HG03439 (cell line): ENCODE measurements around the gene EEF2.
"Not testable (repeated sequence)": the region's sequence is repeated elsewhere in the genome, so short reads cannot be mapped to it uniquely, and the experiment has no call there.

ENCODE experiments used
- ATAC-seq: cut with Tn5 transposase; IDR thresholded peaks from one replicate; pipeline ENCODE4 v1.9.1; 2021; ENCODE audit warnings: mild to moderate bottlenecking, moderate library complexity; ENCODE audit not compliant: unreplicated experiment

EEF2 gene

GRCh38 chr19:4015705-4016402 is 30.6 kb upstream of the EEF2 start:
- no peak for ATAC-seq

DNA sequence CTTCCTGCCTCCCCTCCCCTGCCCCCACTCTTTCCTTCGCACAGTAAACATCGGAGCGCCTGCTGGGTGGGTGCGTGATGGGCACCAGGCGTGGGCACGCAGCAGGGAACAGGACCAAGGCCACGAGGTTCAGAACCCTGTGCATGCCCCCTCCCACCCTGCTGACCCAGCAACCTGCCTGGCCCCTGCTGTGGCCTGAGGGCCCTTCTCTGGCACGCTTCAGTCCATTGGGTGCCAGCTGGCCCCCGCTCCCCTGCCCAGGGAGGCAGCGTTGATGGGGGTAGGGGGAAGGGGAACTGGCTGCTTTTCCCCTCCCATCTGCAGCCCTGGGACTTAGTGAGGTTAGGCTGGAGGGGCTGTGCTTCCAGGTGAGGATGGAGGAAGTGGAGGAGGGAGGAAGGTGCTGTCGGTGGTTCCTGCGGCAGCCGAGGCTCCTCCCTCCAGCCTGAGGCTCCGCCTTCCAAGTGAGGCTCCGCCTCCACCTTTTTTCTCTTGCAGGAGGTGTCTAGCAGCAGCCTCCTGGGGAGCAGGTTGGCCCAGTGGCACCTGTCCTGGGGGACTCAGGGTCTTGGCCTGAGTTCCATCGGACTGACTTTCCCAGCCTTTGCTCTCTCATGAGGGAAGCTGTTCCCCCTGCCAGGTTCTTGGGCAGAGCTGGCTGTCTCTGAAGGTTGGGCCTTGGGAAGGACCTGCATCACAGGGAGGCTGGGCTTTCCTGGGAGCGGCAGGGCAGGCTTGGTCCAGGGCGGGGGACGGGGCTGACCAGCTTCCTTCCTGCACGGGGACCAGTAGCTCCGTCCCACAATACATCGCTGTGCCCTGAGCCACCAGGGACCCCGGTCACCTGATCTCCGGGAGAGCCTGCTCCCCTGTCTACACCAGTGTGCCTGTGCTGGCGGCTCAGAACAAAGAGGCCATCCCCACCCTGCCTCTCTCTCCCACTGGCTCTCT is 29.6 kb upstream of the EEF2 start:
- ATAC-seq: no peak

DNA sequence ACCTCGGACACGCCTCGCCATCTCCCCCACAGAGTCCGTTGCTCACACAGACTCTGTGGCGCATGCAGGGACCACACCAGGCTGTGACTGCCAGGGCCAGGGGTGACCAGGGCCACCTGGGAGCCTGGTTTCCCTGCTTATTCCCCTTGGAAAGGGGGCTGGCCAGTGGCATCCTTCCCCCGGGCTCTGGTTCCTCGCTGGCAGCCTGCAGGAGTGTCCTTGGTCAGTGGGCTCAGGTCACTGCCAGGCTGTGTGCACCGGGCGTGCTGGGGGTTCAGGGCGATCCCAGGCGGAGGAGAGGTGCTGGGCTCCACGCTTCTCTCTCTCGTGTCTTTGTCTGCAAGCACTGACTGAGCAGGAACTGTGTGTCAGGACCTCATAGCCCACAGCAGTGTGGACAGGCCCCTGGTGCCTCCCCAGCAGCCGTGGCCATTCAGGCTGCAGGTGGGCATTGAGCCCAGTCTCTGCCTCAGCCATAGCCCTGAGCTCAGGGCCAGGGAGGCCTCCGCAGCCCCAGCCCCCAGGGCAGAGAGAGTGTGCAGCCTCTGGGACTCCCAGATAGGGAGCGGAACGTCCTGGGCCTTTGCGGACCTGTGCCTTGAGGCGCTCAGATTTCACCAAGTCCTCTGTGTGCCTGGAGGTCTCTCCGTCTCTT is 28.8 kb upstream of the EEF2 start:
- no peak for ATAC-seq

- ATAC-seq: no peak
Measured at GRCh38 chr19:4012975-4013634, 27.8 kb upstream of the EEF2 start.

DNA sequence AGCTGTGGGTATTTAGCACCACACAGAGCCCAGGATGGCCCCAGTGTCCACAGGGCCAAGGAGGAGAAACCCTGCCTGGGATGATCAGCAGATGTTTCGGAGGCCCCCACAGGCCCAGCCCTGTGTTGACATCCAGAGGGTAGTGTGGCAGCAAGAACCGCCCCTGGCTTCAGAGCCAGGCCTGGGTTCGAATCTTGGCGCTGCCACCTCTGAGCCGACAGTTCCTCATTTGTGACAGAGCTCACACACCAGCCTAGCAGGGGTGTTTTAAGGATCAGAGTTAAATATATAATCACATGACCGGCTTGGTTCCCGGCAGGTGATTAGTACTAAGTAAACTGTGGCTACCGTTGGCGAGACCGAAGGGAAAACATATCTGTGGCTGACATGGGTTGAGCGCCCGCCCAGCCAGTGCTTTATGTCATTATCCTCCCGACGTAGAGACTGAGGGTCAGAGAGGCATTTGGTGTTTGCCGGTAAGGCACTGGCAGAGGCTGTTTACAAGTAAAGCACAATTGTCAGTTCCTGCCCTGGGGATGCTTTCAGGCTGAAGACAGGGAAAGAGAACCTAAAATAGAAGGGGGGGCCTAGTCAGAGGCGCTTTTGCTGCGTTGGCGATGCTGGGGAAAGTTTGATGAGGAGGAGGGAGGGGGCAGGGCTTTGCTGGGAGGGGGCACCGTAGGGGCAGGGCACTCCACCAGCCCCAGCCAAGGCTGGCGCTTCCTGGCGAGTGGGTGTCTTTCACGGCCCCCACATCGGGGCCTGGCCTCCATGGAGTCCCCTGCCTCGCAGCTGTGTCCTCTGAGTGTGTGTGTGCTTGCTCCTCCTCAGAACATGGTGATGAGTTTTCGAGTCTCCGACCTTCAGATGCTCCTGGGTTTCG is 27.1 kb upstream of the EEF2 start:
- ATAC-seq: no peak

DNA sequence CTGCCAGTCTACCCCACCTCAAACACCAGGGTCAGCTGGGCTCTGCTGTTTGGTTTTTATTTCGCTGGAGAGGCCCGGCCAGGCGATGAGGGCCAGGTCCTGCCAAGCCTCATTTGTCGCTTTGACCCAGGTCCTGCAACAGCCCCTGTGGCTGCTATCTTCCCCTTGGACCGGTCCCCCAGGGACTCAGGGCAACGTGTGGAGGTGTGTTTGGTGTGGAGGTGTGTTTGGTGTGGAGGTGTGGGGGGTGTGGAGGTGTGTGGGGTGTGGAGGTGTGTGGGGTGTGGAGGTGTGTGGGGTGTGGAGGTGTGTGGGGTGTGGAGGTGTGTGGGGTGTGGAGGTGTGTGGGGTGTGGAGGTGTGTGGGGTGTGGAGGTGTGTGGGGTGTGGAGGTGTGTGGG is 26.2 kb upstream of the EEF2 start:
- ATAC-seq: not testable (repeated sequence)

DNA sequence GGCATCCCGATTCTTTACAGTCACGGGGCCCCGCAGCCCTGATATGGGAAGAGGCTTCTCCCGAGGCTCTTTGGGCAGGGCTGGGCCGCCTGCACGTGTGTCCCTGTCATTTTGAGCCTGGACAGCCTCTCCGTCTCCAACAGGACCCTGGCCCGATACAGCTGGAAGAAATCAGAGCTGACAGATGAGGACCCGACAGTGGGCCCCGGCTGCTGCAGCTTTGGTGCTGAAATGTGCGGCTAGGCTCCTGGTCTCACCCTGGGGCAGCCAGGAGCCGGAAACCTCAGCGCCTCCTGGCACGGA is 25.5 kb upstream of the EEF2 start:
- no peak for ATAC-seq

GRCh38 chr19:4009990-4010807 is 24.9 kb upstream of the EEF2 start:
- ATAC-seq: no peak

- peak; percentile 6 for ATAC-seq
Measured at GRCh38 chr19:4007836-4008539, 22.7 kb upstream of the EEF2 start.

DNA sequence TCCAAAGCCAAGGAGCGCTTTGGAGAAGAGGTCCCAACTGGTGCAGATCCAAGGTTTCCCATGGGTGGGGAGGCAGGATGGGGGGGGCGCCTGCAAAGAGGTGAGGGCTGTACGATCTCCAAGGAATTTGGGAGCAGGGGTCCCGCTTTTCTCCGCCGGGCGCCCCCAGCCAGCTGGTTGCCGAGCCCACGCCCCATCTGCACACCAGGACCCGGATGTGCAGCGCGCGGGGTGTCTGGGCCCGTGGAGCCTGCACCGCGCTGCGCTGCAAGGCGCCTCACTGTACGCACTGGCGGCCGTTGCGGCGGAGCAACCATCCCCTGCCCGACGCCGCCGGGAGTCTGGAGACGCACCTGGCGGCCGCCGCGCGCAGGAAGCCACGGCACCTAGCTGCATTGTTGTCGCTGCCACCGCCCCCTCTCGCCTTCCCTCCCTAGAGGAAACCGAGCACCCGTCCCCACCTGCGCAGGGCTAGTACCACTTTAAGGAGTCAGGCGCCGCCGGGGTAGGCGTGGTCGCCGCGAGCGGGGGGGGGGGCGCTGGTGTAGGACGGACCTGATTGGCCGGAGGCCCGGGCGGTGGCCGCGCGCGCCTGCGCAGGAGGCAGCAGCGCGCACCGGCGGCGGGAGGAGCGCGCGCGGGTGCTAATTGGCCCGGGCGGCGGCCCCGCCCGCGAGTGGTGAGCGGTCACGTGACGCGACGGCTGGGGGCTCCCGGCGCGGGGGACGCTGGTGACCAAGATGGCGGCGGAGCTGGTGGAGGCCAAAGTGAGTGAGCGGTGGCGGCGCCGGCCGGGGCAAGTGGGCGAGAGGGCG is 22.0 kb upstream of the EEF2 start, which contains the start of gene PIAS4:
Gene PIAS4 (plus strand): TSS at position 716 of the 815 bp plus-strand sequence. CDS start 25 bp downstream, at position 741.
- peak; percentile 80 for ATAC-seq

GRCh38 chr19:4005436-4005835 is 20.2 kb upstream of the EEF2 start:
- ATAC-seq: not testable (repeated sequence)

- ATAC-seq: not testable (repeated sequence)
Measured at GRCh38 chr19:4000798-4001197, 15.5 kb upstream of the EEF2 start.

GRCh38 chr19:3998667-3999412 is 13.6 kb upstream of the EEF2 start:
- ATAC-seq: not testable (repeated sequence)

DNA sequence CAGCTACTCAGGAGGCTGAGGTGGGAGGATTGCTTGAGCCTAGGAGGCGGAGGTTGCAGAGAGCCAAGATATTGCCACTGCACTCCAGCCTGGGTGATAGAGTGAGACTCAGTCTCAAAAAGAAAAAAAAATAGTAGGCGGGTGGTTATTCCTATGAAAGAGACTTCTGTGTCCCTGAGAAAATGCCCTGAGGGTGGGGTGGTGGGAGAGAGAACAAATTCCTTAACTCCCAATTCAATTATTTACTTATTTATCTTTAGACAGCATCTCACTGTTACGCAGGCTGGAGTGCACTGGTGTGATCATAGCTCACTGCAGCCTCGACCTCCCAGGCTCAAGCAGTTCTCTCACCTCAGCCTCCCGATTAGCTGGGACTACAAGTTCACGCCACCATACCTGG is 10.3 kb upstream of the EEF2 start:
- ATAC-seq: no peak

- ATAC-seq: no peak
Measured at GRCh38 chr19:3990815-3991117, 5.5 kb upstream of the EEF2 start.

DNA sequence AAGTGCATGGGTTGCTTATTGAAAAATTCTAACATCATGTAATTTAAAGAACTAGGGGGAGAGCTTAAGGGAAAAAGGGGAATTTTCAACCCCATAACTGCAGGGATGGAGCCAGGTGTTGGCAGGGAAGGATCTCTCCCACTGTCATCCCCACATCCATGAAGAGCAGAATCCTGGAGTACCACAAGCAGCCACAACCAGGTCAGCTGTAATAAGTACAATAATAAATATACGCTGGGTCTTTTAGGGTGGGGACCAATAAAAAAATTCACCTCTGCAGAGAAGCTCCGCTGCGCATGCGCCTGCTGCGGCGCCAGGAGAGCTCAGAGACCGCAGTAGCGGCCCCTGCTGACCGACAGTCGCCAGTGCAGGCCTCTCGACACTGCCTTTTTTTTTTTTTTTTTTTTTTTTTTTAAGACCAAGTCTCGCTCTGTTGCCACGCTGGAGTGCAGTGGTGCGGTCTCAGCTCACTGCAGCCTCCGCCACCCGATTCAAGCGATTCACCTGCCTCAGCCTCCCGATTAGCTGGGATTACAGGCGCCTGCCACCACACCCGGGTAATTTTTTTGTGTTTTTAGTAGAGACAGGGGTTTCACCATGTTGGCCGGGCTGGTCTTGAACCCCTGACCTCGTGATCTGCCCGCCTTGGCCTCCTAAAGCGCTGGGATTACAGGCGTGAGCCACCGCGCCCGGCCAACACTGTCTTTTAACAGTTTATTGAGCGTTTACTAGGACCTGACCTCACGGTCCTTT is 2.5 kb upstream of the EEF2 start:
- ATAC-seq: peak; percentile 36
